Tibial nerve (tissue), 4 donors: Measurements from ENCODE around the gene AFAP1.

Experiments
- CTCF ChIP-seq, 5 experiments: fragments of 200-600 bp in 3 of 5; fragments of 450-650 bp in 2 of 5; sonication (generic) in 3 of 5; IDR thresholded peaks; one replicate each; pipeline ENCODE4 v1.5.1; 2016 to 2019; ENCODE audit warnings: antibody characterized with exemption in 5 of 5, mild to moderate bottlenecking in 3 of 5, moderate library complexity in 2 of 5
- EP300 ChIP-seq, 2 donors: sonication (generic); formaldehyde crosslinking; IDR thresholded peaks; one replicate each; pipeline ENCODE4 v1.6.1; 2017; ENCODE audit warnings: antibody characterized with exemption in 2 of 2, mild to moderate bottlenecking in 1 of 2

- no peak for TF ChIP-seq EP300 (IDR thresholded peaks at IDR 0.05)
- peak in 4 of 5 experiments; percentile 15 to 56 (median 28) for TF ChIP-seq CTCF (IDR thresholded peaks at IDR 0.05)
Measured at GRCh38 chr4:7770224-7771050, 169.2 kb downstream of the AFAP1 start.
